ENCODE results near the gene CPNE9. TPM values are rescaled to one million over a fixed set of nuclear protein-coding genes. Genes with fewer than 3 reads are reported as not detected.
A peak's percentile ranks its signal among the peaks of the same experiment; 100 is the strongest.
"Not testable (repeated sequence)": the region's sequence is repeated elsewhere in the genome, so short reads cannot be mapped to it uniquely, and the experiment has no call there.

CPNE9 gene
- total and polyA plus RNA-seq, 2 experiments from 2014 or later, result 7.0 to 8.8 TPM

DNA sequence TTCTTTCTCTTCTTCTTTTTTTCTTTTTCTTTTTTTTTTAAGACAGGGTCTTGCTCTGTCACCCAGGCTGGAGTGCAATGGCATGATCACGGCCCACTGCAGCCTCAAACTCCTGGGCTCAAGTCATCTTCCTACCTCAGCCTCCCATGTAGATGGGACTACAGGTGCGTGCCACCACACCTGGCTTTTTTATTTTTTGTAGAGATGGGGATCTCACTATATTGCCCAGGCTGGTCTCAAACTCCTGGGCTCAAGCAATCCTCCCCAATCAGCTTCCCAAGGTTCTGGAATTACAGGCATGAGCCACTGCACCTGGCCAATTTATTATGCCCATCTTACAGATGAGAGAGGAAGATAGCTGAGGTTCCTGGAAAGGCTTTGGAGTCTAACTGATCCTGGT, 67.4 kb downstream of the CPNE9 start:
- not testable (repeated sequence) for H3K36me3 Mint-ChIP-seq (ENCODE audit: low read depth); H3K79me2 ChIP-seq (replicated peaks; ENCODE audit: insufficient read depth); H3K4me2 ChIP-seq; H3K4me3 ChIP-seq; H4K20me1 ChIP-seq (replicated peaks; ENCODE audit: insufficient read depth); H3K27ac ChIP-seq (ENCODE audit: low read depth); H3K36me3 ChIP-seq (ENCODE audit: insufficient read depth); H3F3A ChIP-seq (replicated peaks; ENCODE audit: low read depth); DNase-seq (ENCODE audit: low spot score); H3K9me3 Mint-ChIP-seq; H3K9me2 ChIP-seq (ENCODE audit: insufficient read depth); H2AFZ ChIP-seq; H3K4me1 ChIP-seq (ENCODE audit: insufficient read depth); ATAC-seq; H3K27ac Mint-ChIP-seq
- Mint-ChIP-seq H3K4me1 (peaks cover 14% of the 10 kb centered on the region), H3K4me3 (peak overlapping the region; percentile 69; the same call in 2 of the 3 replicates), H3K27me3 (ENCODE audit: insufficient read depth, low read depth, poor library complexity) (peaks cover 38% of the 10 kb centered on the region)
- H3K27me3 ChIP-seq (ENCODE audit: insufficient read depth), result peaks cover 62% of the 10 kb centered on the region

DNA sequence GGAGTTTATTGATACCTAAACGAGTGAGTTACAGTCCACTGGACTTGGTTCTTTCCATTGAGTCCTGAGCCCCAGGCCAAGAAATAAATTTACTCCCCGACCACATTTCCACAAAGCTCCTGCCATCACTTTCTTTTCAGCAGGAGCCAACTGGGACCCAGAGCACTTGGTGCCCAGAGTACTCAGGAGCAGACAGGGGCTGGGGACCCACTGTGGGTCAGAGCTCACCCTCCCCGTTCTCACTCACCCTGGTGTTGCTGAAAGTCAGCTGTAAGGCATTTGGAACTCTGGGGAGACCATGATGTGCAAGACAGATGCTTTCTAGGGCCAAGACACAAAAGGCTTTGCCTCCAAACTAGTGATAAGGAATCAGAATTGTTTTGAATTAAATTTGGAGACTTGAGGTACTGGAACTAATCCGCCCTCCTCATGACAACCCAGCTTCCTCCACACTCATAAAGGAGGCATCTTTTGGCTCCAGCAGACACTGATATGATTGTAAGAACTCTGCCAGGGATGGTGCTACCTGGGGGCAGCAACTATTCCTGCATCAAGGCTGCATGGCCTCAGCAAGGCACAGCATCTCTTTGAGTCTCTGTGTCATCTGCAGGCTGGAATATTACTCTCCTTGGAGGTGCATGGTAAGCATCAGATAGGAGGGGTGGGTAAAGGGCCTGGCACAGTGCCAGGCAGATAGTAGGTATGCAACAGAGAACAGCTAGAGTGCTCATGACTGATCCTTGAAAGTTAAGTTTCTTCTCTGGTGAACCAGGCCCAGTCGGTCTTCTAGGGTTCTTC, 73.5 kb downstream of the CPNE9 start:
- no peaks in the 10 kb centered on the region for H3K36me3 ChIP-seq (ENCODE audit: insufficient read depth)
- ATAC-seq (no peak), DNase-seq (ENCODE audit: low spot score) (no peak)
- H3K4me1 Mint-ChIP-seq, result no peaks in the 10 kb centered on the region
- H3K27me3 ChIP-seq (ENCODE audit: insufficient read depth), result peaks cover 12% of the 10 kb centered on the region
- H3K36me3 Mint-ChIP-seq (ENCODE audit: low read depth), result peaks cover 10% of the 10 kb centered on the region
- no peak overlapping the region for H3K27ac ChIP-seq (ENCODE audit: low read depth)
- H3K9me3 Mint-ChIP-seq, result no peaks in the 10 kb centered on the region
- no peak overlapping the region for H3K4me3 Mint-ChIP-seq
- no peaks in the 10 kb centered on the region for H3F3A ChIP-seq (replicated peaks; ENCODE audit: low read depth)
- no peak overlapping the region for H3K4me3 ChIP-seq
- H3K4me1 ChIP-seq (ENCODE audit: insufficient read depth), result no peaks in the 10 kb centered on the region
- no peak overlapping the region for H3K4me2 ChIP-seq
- H3K27me3 Mint-ChIP-seq (ENCODE audit: insufficient read depth, low read depth, poor library complexity), result peaks cover 14% of the 10 kb centered on the region
- H3K79me2 ChIP-seq (replicated peaks; ENCODE audit: insufficient read depth), result no peaks in the 10 kb centered on the region
- no peak overlapping the region for H2AFZ ChIP-seq
- no peaks in the 10 kb centered on the region for H3K9me2 ChIP-seq (ENCODE audit: insufficient read depth)
- no peaks in the 10 kb centered on the region; the same call in 1 of the 2 replicates for H4K20me1 ChIP-seq (replicated peaks; ENCODE audit: insufficient read depth)
- no peak overlapping the region for H3K27ac Mint-ChIP-seq
- TF ChIP-seq POLR2AphosphoS5 (IDR thresholded peaks at IDR 0.05; ENCODE audit: low read depth) (no peak), ZNF114 (CRISPR knock-in tag; IDR thresholded peaks at IDR 0.05) (no peak), NANOG (IDR thresholded peaks at IDR 0.05; ENCODE audit: borderline replicate concordance) (no peak), EZH2phosphoT487 (IDR thresholded peaks at IDR 0.05; ENCODE audit: unreplicated experiment) (no peak), ZNF331 (CRISPR knock-in tag; IDR thresholded peaks at IDR 0.05; ENCODE audit: low read depth) (no peak), CREB1 (CRISPR knock-in tag; IDR thresholded peaks at IDR 0.05; ENCODE audit: low read depth) (no peak), EZH2 (IDR thresholded peaks at IDR 0.05; ENCODE audit: low read depth, unreplicated experiment) (no peak), STAT1 (IDR thresholded peaks at IDR 0.05; ENCODE audit: unreplicated experiment) (no peak)
- TF ChIP-seq, protein P1, sequence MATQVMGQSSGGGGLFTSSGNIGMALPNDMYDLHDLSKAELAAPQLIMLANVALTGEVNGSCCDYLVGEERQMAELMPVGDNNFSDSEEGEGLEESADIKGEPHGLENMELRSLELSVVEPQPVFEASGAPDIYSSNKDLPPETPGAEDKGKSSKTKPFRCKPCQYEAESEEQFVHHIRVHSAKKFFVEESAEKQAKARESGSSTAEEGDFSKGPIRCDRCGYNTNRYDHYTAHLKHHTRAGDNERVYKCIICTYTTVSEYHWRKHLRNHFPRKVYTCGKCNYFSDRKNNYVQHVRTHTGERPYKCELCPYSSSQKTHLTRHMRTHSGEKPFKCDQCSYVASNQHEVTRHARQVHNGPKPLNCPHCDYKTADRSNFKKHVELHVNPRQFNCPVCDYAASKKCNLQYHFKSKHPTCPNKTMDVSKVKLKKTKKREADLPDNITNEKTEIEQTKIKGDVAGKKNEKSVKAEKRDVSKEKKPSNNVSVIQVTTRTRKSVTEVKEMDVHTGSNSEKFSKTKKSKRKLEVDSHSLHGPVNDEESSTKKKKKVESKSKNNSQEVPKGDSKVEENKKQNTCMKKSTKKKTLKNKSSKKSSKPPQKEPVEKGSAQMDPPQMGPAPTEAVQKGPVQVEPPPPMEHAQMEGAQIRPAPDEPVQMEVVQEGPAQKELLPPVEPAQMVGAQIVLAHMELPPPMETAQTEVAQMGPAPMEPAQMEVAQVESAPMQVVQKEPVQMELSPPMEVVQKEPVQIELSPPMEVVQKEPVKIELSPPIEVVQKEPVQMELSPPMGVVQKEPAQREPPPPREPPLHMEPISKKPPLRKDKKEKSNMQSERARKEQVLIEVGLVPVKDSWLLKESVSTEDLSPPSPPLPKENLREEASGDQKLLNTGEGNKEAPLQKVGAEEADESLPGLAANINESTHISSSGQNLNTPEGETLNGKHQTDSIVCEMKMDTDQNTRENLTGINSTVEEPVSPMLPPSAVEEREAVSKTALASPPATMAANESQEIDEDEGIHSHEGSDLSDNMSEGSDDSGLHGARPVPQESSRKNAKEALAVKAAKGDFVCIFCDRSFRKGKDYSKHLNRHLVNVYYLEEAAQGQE (IDR thresholded peaks at IDR 0.05; ENCODE audit: unreplicated experiment), result no peak
- TF ChIP-seq, protein P2, sequence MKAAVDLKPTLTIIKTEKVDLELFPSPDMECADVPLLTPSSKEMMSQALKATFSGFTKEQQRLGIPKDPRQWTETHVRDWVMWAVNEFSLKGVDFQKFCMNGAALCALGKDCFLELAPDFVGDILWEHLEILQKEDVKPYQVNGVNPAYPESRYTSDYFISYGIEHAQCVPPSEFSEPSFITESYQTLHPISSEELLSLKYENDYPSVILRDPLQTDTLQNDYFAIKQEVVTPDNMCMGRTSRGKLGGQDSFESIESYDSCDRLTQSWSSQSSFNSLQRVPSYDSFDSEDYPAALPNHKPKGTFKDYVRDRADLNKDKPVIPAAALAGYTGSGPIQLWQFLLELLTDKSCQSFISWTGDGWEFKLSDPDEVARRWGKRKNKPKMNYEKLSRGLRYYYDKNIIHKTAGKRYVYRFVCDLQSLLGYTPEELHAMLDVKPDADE (IDR thresholded peaks at IDR 0.05), result no peak
- TF ChIP-seq, protein P3, sequence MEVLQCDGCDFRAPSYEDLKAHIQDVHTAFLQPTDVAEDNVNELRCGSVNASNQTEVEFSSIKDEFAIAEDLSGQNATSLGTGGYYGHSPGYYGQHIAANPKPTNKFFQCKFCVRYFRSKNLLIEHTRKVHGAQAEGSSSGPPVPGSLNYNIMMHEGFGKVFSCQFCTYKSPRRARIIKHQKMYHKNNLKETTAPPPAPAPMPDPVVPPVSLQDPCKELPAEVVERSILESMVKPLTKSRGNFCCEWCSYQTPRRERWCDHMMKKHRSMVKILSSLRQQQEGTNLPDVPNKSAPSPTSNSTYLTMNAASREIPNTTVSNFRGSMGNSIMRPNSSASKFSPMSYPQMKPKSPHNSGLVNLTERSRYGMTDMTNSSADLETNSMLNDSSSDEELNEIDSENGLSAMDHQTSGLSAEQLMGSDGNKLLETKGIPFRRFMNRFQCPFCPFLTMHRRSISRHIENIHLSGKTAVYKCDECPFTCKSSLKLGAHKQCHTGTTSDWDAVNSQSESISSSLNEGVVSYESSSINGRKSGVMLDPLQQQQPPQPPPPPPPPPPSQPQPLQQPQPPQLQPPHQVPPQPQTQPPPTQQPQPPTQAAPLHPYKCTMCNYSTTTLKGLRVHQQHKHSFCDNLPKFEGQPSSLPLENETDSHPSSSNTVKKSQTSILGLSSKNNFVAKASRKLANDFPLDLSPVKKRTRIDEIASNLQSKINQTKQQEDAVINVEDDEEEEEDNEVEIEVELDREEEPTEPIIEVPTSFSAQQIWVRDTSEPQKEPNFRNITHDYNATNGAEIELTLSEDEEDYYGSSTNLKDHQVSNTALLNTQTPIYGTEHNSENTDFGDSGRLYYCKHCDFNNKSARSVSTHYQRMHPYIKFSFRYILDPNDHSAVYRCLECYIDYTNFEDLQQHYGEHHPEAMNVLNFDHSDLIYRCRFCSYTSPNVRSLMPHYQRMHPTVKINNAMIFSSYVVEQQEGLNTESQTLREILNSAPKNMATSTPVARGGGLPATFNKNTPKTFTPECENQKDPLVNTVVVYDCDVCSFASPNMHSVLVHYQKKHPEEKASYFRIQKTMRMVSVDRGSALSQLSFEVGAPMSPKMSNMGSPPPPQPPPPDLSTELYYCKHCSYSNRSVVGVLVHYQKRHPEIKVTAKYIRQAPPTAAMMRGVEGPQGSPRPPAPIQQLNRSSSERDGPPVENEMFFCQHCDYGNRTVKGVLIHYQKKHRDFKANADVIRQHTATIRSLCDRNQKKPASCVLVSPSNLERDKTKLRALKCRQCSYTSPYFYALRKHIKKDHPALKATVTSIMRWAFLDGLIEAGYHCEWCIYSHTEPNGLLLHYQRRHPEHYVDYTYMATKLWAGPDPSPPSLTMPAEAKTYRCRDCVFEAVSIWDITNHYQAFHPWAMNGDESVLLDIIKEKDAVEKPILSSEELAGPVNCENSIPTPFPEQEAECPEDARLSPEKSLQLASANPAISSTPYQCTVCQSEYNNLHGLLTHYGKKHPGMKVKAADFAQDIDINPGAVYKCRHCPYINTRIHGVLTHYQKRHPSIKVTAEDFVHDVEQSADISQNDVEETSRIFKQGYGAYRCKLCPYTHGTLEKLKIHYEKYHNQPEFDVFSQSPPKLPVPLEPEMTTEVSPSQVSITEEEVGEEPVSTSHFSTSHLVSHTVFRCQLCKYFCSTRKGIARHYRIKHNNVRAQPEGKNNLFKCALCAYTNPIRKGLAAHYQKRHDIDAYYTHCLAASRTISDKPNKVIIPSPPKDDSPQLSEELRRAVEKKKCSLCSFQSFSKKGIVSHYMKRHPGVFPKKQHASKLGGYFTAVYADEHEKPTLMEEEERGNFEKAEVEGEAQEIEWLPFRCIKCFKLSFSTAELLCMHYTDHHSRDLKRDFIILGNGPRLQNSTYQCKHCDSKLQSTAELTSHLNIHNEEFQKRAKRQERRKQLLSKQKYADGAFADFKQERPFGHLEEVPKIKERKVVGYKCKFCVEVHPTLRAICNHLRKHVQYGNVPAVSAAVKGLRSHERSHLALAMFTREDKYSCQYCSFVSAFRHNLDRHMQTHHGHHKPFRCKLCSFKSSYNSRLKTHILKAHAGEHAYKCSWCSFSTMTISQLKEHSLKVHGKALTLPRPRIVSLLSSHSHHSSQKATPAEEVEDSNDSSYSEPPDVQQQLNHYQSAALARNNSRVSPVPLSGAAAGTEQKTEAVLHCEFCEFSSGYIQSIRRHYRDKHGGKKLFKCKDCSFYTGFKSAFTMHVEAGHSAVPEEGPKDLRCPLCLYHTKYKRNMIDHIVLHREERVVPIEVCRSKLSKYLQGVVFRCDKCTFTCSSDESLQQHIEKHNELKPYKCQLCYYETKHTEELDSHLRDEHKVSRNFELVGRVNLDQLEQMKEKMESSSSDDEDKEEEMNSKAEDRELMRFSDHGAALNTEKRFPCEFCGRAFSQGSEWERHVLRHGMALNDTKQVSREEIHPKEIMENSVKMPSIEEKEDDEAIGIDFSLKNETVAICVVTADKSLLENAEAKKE (CRISPR knock-in tag; IDR thresholded peaks at IDR 0.05), result no peak
